Cardiac septum (tissue), 1 donor: ENCODE data around the gene LTO1. TPM values are rescaled to one million over a fixed set of nuclear protein-coding genes. Genes with fewer than 3 reads are reported as not detected.
A peak's percentile ranks its signal among the peaks of the same experiment; 100 is the strongest.

Experiments used
- DNase-seq: peaks from one replicate; pipeline ENCODE4 v3.0.0-alpha.2; 2020; ENCODE audit warnings: low spot score
- intact Hi-C: fragments of 100-400 bp; cut with DNase I; formaldehyde crosslinking; loops from one replicate; pipeline ENCODE4 v1.14.0; 2022
- total RNA-seq: library from RNA; stranded (reverse); fragmentation: NEBNext Ultra II Directional; extraction: Animal tissue kit (Norgen Biotek cat#: 25700); gene quantifications from one replicate; pipeline ENCODE4 v1.2.1, GENCODE V29; 2021
- donor health status: DM: no; HTN: no; CAD: no.

LTO1 gene
- total RNA-seq, 1 donor from 2014 or later, result 11.8 TPM

GRCh38 chr11:69650832-69651344 is 24.3 kb downstream of the LTO1 start:
- intact Hi-C loops, result no loop called here
- DNase-seq, result no peak

GRCh38 chr11:69650081-69650831 is 24.9 kb downstream of the LTO1 start:
- no peak for DNase-seq
- intact Hi-C loops, result no loop called here

DNA sequence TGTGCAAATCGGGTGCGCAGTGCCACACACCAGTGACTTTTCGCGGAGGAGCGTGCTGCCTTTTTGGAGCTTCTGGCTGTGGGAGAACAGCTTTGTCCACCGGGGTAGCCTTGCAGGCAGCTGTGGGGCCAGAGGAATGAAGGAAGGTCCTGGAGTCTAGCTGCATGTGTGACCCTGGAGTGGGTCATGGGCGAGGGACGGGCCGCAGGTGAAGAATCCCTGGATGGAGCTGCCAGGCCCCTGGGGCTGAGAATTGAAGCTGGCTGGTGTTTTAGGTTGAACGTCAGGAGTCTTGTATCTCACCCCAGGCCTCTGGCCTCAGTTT is 25.6 kb downstream of the LTO1 start:
- intact Hi-C loops, result loop anchor here (10.0 kb wide), 1 partner anchor 745 kb away; the partner anchor contains the start of genes IGHMBP2 and MRPL21
- no peak for DNase-seq

DNA sequence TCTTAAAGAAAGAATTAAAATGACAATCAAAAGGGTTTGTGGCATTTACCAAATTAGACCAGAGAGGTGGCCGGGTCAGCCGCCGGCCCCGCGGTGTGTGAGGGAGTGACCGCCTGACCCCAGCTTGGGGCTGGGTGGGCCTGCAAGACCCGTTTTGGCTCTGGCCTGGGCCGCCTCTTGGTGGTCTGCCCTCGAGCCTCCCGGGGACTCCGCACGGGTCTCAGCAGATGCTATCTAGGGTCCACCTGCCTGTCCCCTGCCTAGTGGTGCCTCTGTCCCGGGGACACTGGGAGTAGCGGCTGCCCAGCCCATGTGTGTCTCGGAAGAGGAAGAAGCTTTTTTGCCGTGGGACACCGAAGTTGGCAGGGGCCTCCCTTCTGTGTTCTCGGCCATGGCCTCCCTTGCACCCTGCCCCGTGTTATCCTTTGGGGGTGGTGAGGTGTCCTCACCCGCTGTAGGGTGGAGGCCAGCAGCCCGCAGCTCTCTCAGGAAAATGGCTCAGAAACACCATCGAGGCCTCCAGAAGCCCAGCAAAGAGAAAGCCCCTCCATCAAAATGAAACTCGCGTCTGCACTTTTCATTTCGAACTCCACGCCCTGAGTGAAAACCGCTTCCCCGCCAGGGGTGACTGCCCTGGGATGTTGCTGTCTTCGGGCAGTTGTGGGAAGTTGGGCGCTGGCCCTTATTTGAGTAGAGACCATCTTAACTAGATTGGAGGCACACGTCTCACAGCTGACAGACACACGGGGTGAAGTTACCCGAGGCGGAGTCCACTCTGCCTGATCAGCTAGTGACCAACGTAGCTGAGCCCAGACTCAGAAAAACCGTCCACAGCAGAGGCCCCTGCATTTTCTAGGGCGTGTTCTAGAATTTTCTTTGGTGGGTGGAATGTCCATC is 26.2 kb downstream of the LTO1 start:
- DNase-seq, result no peak
- intact Hi-C loops, result loop anchor here (10.0 kb wide), 1 partner anchor 744 kb away; the partner anchor contains the start of genes IGHMBP2 and MRPL21

- DNase-seq, result no peak
- intact Hi-C loops, result loop anchor here (10.0 kb wide), 1 partner anchor 743 kb away; the partner anchor contains the start of genes IGHMBP2 and MRPL21
Measured at GRCh38 chr11:69647761-69648497, 27.2 kb downstream of the LTO1 start.

GRCh38 chr11:69647390-69647748 is 27.8 kb downstream of the LTO1 start:
- intact Hi-C loops, result loop anchor here (10.0 kb wide), 1 partner anchor 743 kb away; the partner anchor contains the start of genes IGHMBP2 and MRPL21
- peak; percentile 72 for DNase-seq

- peak; percentile 72 for DNase-seq
- intact Hi-C loops, result loop anchor here (10.0 kb wide), 1 partner anchor 742 kb away; the partner anchor contains the start of genes IGHMBP2 and MRPL21
Measured at GRCh38 chr11:69646493-69647389, 28.4 kb downstream of the LTO1 start.

DNA sequence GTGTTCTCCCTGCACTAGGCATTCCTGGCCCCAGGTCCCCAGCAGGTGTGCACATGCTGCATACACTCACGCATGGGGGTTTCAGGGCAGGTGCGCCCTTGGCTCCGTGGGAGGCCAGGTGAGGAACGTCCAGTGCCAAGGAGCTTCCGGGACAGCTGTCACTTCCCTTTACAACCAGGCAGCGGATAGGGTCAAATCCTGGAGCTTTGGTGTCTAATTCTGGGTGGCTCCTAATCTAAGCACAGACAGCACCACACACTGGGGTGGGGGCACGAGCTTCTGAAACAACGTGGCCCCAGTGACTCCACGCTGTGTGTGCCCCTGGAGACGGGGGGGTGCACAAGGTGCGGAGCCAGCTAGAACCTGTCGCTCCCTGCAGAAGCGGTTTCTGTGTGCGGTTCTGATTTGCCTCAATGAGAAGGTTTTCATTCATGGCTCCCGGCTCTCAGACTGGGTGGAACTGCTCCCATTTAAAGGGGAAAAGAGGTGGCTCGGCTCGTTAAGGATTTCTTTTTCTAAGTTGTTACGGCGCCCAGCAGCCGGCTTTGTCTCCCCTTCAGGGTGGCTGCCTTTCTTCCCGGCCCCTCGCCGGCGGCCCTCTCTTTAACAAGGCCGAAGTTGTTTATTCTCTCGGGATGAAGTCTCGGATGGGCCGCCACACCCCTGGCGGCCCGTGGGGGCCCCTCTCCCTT is 29.2 kb downstream of the LTO1 start:
- intact Hi-C loops, result loop anchor here (10.0 kb wide), 1 partner anchor 741 kb away; the partner anchor contains the start of genes IGHMBP2 and MRPL21
- DNase-seq, result peak; percentile 44

DNA sequence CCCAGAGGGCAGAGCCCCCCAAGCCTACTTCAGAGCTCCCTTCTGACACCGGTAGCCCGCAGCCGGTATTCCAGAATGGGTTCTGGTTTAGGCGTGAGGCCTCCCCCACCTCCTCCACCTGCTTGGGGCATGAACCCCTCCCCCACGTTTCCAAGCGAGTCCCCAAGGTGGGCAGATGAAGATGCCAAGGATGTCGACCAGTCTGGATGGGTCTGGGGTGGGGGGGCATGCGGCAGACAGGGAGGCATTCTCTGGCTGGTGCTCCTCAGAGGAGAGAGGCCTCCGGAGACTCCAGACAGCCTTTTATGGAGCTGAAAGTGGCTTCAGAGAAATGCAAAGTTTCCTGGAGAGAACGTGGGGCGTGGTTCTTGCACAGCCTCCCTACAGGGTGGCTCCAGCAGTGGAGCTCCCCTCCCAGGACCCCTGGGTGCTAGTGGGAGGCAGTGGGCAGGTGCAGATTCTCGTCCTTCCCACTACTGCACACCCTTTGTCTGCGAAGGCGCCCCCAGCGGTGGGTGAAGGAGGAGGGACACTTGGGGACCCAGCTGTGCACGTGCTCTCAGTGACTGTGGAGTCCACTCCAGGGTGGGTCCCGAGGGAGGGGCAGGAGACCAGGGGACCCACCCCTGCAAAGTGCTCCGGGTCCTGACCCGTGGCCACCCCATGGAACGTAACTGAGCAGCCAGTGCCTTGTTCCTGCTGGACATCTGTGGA is 30.0 kb downstream of the LTO1 start:
- intact Hi-C loops, result loop anchor here (1.0 to 10.0 kb wide), 4 partner anchors 488 to 740 kb away; partner anchors contain the start of genes IGHMBP2, MRPL21 and SMIM38
- DNase-seq, result no peak

- intact Hi-C loops, result loop anchor here (1.0 to 10.0 kb wide), 4 partner anchors 487 to 740 kb away; partner anchors contain the start of genes IGHMBP2, MRPL21 and SMIM38
Measured at GRCh38 chr11:69644071-69644961, 30.8 kb downstream of the LTO1 start.

DNA sequence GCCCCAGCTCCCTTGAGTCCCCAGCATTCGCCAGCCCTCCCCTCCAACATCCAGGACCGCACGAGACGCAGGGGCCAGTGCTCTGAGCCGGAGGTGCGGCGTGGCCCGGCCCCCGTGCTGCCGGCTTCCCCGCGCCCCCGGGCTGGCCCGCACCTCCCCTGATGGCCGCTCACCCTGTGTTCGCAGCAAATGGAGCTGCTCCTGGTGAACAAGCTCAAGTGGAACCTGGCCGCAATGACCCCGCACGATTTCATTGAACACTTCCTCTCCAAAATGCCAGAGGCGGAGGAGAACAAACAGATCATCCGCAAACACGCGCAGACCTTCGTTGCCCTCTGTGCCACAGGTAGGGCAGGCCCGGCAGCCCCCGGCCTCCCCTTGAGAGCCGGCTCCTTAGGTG is 31.5 kb downstream of the LTO1 start:
- intact Hi-C loops, result loop anchor here (1.0 to 10.0 kb wide), 4 partner anchors 486 to 739 kb away; partner anchors contain the start of genes IGHMBP2, MRPL21 and SMIM38
- DNase-seq, result no peak

More at GRCh38 chr11:69644071-69644961, 30.8 kb downstream of the LTO1 start:
- DNase-seq, result peak; percentile 91

DNA sequence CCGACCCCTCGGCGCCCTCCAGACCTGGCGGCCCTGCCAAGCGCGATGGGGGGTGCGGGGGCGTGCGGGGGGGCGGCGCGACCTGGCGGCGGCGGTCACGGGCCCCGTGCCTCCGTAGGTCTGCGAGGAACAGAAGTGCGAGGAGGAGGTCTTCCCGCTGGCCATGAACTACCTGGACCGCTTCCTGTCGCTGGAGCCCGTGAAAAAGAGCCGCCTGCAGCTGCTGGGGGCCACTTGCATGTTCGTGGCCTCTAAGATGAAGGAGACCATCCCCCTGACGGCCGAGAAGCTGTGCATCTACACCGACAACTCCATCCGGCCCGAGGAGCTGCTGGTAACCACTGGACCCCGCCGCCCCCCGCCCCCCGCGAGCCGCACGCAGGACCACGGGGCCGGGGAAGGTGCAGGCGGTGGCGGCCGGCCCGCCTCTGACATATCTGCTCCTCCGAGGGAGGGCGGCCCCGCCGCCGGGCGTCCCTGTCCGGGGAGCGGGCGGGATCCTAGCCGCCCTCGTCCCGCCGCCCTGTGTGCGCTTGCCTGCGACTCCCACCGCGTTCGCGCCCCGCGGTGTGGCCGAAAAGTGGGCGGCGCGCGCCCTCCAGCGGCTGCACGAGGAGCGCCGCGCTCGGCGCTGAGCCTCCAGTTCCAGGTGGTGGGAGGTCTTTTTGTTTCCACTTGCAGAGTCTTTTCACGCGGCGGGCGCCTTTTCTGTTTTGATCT is 32.1 kb downstream of the LTO1 start:
- peak; percentile 89 for DNase-seq
- intact Hi-C loops, result loop anchor here (5.0 to 10.0 kb wide), 3 partner anchors 486 to 738 kb away; partner anchors contain the start of genes IGHMBP2, MRPL21 and SMIM38

DNA sequence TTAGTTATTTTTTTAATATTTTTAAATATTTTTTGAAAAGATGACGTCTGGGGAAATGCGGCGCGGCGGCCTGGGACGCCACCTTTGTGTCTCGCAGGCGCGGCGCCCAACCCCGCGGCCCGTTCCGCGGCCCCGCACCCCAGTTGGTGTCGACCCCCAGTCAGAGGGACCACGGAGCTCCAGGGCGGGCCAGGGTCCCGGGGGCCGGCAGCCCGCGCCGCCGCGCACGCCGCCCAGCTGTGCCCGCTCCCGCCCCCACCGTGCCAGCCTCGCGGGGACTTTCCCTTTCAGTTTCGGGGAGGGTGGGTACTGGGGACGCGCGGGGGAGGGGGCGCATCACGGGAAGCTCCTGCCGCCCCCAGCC is 32.6 kb downstream of the LTO1 start:
- DNase-seq, result peak; percentile 81

DNA sequence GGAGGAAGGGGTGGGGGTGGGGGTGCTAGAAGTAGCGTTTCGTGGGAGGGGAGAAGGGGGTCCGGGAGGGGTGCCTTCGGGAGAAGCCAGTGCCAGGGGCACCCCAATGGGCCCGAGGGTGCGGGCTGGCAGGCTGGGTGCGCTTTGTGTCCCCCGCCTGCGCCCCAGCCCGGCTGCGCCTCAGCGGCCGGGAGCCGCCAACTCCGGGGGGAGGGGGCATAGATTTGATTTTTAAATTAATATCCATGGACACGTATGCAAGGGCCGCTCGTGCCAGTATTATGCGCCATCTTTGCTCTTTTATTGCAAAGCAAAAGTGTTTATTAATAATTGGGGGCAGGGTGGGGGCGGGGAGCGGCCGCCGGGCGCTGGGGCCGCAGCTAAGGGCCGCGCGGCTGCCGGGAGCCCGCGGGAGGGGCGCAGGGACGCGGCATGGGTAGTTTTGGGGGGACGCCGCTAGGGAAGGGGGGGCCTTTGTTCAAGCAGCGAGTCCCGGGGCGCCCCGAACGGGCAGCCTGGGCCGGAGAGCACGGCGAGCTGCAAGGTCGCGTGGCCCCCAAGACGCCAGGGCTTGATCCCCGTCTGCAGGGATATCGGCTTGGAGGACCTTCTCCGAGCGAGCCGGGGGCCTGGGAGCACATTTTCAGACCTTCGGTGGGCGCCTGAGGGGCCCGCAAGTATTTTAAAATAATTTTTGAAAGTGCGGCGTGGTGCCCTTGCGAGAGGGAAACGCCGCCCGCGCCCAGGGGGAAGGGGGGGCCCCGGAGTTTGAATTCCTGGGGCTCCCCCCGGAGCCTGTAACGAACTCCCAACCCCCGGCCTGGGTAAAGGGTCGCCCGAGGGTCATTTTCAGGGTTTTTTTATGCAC is 33.2 kb downstream of the LTO1 start:
- DNase-seq, result peak; percentile 71
- intact Hi-C loops, result loop anchor here (5.0 to 10.0 kb wide), 3 partner anchors 485 to 737 kb away; partner anchors contain the start of genes IGHMBP2, MRPL21 and SMIM38

More for the DNA sequence above, 32.6 kb downstream of the LTO1 start:
- intact Hi-C loops, result loop anchor here (5.0 to 10.0 kb wide), 3 partner anchors 485 to 738 kb away; partner anchors contain the start of genes IGHMBP2, MRPL21 and SMIM38
